DOHH2 (cell line): ENCODE measurements around the gene MTMR11.

Experiments
- H3F3A ChIP-seq: fragments of 200-600 bp; sonication (generic), shearing (Covaris generic); 2 replicates; pipeline ENCODE4 v1.6.0; 2016; ENCODE audit warnings: antibody characterized with exemption, mild to moderate bottlenecking; ENCODE audit not compliant: control insufficient read depth, insufficient read depth
- H3K27ac ChIP-seq: fragments of 200-600 bp; sonication (generic); 2 replicates; pipeline ENCODE4 v1.5.1; 2014; ENCODE audit warnings: low read depth, mild to moderate bottlenecking, low read length, moderate library complexity
- H3K27me3 ChIP-seq: fragments of 200-600 bp; sonication (generic); 2 replicates; pipeline ENCODE4 v1.6.1; 2014; ENCODE audit warnings: mild to moderate bottlenecking, low read length, mixed read lengths; ENCODE audit not compliant: control insufficient read depth
- H3K36me3 ChIP-seq: fragments of 200-600 bp; sonication (generic); 2 replicates; pipeline ENCODE4 v1.6.1; 2014; ENCODE audit warnings: mild to moderate bottlenecking, low read length, moderate library complexity, mixed read lengths; ENCODE audit not compliant: control insufficient read depth
- H3K4me1 ChIP-seq: fragments of 200-600 bp; sonication (generic); 2 replicates; pipeline ENCODE4 v1.6.1; 2014; ENCODE audit warnings: mild to moderate bottlenecking, low read length, mixed read lengths; ENCODE audit not compliant: control insufficient read depth
- H3K4me2 ChIP-seq: fragments of 200-600 bp; sonication (generic); 2 replicates; pipeline ENCODE4 v1.6.0; 2014; ENCODE audit warnings: mild to moderate bottlenecking, low read length, moderate library complexity
- H3K4me3 ChIP-seq: fragments of 200-600 bp; sonication (generic); 2 replicates; pipeline ENCODE4 v1.5.1; 2014; ENCODE audit warnings: mild to moderate bottlenecking, low read length, mixed read lengths
- H3K79me2 ChIP-seq: fragments of 200-600 bp; sonication (generic); 2 replicates; pipeline ENCODE4 v1.6.1; 2014; ENCODE audit warnings: mild to moderate bottlenecking, low read length, mixed read lengths; ENCODE audit not compliant: control insufficient read depth
- H3K9me2 ChIP-seq: fragments of 200-600 bp; sonication (generic); replicated peaks from 2 replicates; pipeline ENCODE4 v1.6.1; 2014; ENCODE audit warnings: mild to moderate bottlenecking, low read length, mixed read lengths; ENCODE audit not compliant: control insufficient read depth
- H3K9me3 ChIP-seq: fragments of 200-600 bp; sonication (generic); 2 replicates; pipeline ENCODE4 v1.6.1; 2014; ENCODE audit warnings: antibody characterized with exemption, low read length, mixed read lengths; ENCODE audit not compliant: control insufficient read depth, insufficient read depth
- H4K20me1 ChIP-seq: fragments of 200-600 bp; sonication (generic); 2 replicates; pipeline ENCODE4 v1.6.0; 2014; ENCODE audit warnings: low read depth, mild to moderate bottlenecking, antibody characterized with exemption, low read length, moderate library complexity; ENCODE audit not compliant: control insufficient read depth, insufficient read depth
- EZH2phosphoT487 ChIP-seq: fragments of 200-600 bp; sonication (generic); IDR thresholded peaks from 2 replicates; pipeline ENCODE4 v1.6.1; 2017; ENCODE audit warnings: borderline replicate concordance, mild to moderate bottlenecking, antibody characterized with exemption, low read length, moderate library complexity, mixed read lengths
- TF ChIP-seq, protein P1 (sequence below): fragments of 200-600 bp; sonication (generic); IDR thresholded peaks from one replicate; pipeline ENCODE4 v1.5.1; 2014; ENCODE audit warnings: antibody characterized with exemption, mild to moderate bottlenecking, low read depth, low read length; ENCODE audit not compliant: poor library complexity, severe bottlenecking

The MTMR11 gene

DNA sequence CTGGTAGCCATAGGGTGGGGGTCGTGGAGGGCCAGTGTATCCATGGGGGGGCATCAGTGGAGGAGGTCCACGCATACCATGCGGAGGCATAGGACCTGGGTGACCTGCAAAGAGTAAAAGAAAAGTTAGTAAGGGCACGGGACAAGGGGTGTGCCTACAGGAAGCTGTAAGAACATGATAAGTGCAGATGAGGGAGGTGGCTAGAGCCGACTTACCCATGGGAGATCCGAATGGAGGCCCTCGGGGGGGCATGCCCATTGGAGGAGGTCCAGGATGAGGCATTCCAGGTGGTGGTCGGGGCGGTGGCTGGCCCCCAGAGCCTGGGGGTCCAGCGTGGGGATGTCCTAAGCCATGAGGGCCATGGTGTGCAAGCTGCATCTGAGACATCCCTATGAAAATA is 13.1 kb downstream of the MTMR11 start:
- no peaks in the 10 kb centered on the region for H3K9me2 ChIP-seq
- H3K79me2 ChIP-seq: peaks cover 34% of the 10 kb centered on the region
- H3F3A ChIP-seq: peaks cover 13% of the 10 kb centered on the region
- peaks cover 2% of the 10 kb centered on the region for H3K27me3 ChIP-seq
- H3K27ac ChIP-seq: no peak overlapping the region
- H3K36me3 ChIP-seq: peaks cover 57% of the 10 kb centered on the region
- TF ChIP-seq, protein P1, sequence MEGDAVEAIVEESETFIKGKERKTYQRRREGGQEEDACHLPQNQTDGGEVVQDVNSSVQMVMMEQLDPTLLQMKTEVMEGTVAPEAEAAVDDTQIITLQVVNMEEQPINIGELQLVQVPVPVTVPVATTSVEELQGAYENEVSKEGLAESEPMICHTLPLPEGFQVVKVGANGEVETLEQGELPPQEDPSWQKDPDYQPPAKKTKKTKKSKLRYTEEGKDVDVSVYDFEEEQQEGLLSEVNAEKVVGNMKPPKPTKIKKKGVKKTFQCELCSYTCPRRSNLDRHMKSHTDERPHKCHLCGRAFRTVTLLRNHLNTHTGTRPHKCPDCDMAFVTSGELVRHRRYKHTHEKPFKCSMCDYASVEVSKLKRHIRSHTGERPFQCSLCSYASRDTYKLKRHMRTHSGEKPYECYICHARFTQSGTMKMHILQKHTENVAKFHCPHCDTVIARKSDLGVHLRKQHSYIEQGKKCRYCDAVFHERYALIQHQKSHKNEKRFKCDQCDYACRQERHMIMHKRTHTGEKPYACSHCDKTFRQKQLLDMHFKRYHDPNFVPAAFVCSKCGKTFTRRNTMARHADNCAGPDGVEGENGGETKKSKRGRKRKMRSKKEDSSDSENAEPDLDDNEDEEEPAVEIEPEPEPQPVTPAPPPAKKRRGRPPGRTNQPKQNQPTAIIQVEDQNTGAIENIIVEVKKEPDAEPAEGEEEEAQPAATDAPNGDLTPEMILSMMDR: no peak
- TF ChIP-seq EZH2phosphoT487: no peak
- H4K20me1 ChIP-seq: peaks cover 19% of the 10 kb centered on the region
- H3K4me3 ChIP-seq: no peak overlapping the region
- no peak overlapping the region for H3K4me2 ChIP-seq
- H3K9me3 ChIP-seq: no peaks in the 10 kb centered on the region
- H3K4me1 ChIP-seq: peaks cover 22% of the 10 kb centered on the region

DNA sequence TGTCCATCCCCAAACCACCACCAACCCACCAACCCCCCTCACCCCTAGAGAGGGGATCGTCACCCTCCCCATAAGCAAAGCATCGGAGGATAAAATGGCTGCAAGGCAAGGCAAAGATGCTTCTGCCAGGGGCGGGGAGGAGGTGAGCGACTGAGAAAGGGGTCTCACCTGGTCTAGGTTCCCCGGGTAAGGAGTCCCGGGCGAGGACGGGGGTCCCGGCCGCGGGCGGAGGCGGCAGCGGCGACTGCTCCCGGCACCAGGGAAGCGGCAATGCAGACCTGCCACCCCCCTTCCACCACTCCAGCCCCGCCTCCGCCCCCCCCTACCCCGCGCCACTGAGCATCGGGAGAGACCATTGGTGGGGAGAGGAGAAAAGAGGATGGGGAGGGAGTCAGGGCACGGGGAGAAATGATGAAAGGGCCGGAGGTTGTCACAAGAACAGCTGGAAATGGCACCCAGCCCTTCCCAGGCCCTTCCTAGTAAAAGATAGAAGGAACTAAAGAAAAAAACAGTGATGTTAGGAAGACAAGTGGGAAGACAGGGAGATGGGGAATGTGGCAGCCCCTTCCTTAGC is 19.0 kb downstream of the MTMR11 start, which contains the start of gene SV2A:
TSS of gene SV2A (minus strand) at position 274 of the 574 bp plus-strand sequence. CDS start 4,004 bp downstream, outside the sequence.
- Histone ChIP-seq H3K27ac (no peak within 1 kb of the TSS), H3K4me1 (peaks cover 21% of the 10 kb centered on the region), H3K4me3 (peak within 1 kb of the TSS; percentile 57), H3K79me2 (no peaks in the 10 kb centered on the region), H3K9me2 (no peaks in the 10 kb centered on the region), H3K27me3 (peaks cover 23% of the 10 kb centered on the region), H3K9me3 (no peaks in the 10 kb centered on the region), H3K36me3 (peaks cover 9% of the 10 kb centered on the region), H4K20me1 (no peaks in the 10 kb centered on the region), H3F3A (peaks cover 13% of the 10 kb centered on the region), H3K4me2 (peak within 1 kb of the TSS; percentile 54)
- TF ChIP-seq EZH2phosphoT487: no peak
- TF ChIP-seq, protein P1: no peak

DNA sequence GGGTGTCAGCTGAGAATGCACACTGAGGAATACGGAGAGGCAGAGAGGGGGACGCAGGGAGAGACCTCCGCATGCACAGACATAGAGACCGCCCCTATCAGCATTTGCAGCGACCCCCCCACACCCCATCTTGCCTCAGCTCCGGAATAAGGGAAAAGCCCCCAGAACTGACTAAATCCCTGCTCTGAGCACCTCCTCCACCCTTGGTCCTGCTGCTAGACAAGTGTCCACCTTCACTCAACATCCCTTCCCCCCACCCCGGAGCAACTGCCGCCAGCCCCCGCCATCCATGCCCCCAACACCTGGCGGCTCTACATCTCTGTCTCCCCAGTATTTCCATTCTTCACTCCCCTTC is 19.8 kb downstream of the MTMR11 start:
- Histone ChIP-seq H3K27ac (no peak overlapping the region), H3K36me3 (peaks cover 5% of the 10 kb centered on the region), H3K27me3 (peaks cover 23% of the 10 kb centered on the region), H3F3A (peaks cover 13% of the 10 kb centered on the region), H3K79me2 (no peaks in the 10 kb centered on the region), H3K9me2 (no peaks in the 10 kb centered on the region), H3K4me2 (peak overlapping the region; percentile 15; the same call in 1 of the 2 replicates), H3K9me3 (no peaks in the 10 kb centered on the region), H4K20me1 (no peaks in the 10 kb centered on the region), H3K4me1 (peaks cover 21% of the 10 kb centered on the region), H3K4me3 (no peak overlapping the region)
- TF ChIP-seq EZH2phosphoT487: no peak
- TF ChIP-seq, protein P1: no peak
